GM12892 (cell line): Measurements from ENCODE around the gene SLC7A8.

Experiments
- POLR2A ChIP-seq: IDR thresholded peaks from 2 replicates; pipeline ENCODE4 v1.6.1; 2011; ENCODE audit warnings: low read depth, low read length, control low read depth
- POLR2AphosphoS5 ChIP-seq: IDR thresholded peaks from 2 replicates; pipeline ENCODE4 v1.6.1; 2011; ENCODE audit warnings: low read depth, low read length, control low read depth
- TAF1 ChIP-seq: IDR thresholded peaks from 2 replicates; pipeline ENCODE4 v1.6.1; 2011; ENCODE audit warnings: low read depth, mild to moderate bottlenecking, control low read depth, low read length, borderline replicate concordance

DNA sequence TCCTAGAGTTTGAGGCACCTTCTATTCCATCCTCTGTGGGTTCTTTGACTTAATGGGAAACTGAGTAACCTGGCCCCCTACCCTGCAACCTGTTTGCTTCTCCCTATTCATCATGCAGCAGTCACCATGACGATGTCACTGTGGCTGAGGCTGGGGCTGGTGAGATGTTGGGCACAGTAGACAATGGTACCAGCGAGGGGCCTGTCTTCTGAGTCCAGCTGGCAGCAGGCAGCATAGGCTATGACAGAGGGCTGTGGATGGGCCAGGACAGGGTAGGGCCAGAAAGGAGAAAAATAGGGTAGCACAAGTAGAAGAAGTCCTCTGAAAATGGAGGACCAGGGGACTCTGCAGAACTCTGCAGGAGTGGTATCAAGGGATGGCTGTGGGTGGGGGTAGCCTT lies 80.7 kb downstream of the SLC7A8 start:
- no peak for TF ChIP-seq TAF1
- no peak for TF ChIP-seq POLR2A
- TF ChIP-seq POLR2AphosphoS5 = no peak
